HepG2 (cell line): Measurements from ENCODE around the gene AK8. TPM values are rescaled to one million over a fixed set of nuclear protein-coding genes. Genes with fewer than 3 reads are reported as not detected.

ENCODE experiments used
- ASH2L ChIP-seq: fragments of 300-600, 200-600 bp; sonication (generic); IDR thresholded peaks from 2 replicates; pipeline ENCODE4 v1.7.0; 2017; ENCODE audit warnings: low read depth, mild to moderate bottlenecking, moderate library complexity, mixed read lengths, low read length; ENCODE audit not compliant: insufficient read length
- DRAP1 ChIP-seq: IDR thresholded peaks from 2 replicates; pipeline ENCODE4 v1.6.1; 2016; ENCODE audit warnings: missing genetic modification reagents, missing compliant biosample characterization
- GABPB1 ChIP-seq: IDR thresholded peaks from 2 replicates; pipeline ENCODE4 v1.6.1; 2016; ENCODE audit warnings: mild to moderate bottlenecking, missing genetic modification reagents, moderate library complexity, missing compliant biosample characterization
- HDAC1 ChIP-seq: sonication (generic); formaldehyde crosslinking; IDR thresholded peaks from 2 replicates; pipeline ENCODE4 v1.5.1; 2020; ENCODE audit warnings: mild to moderate bottlenecking, missing genetic modification reagents
- HMG20A ChIP-seq: IDR thresholded peaks from 2 replicates; pipeline ENCODE4 v1.6.1; 2016; ENCODE audit warnings: borderline replicate concordance
- MED13 ChIP-seq: sonication (generic); formaldehyde crosslinking; IDR thresholded peaks from 2 replicates; pipeline ENCODE4 v1.5.0; 2020; ENCODE audit warnings: missing genetic modification reagents
- MEF2D ChIP-seq: sonication (generic); formaldehyde crosslinking; IDR thresholded peaks from 2 replicates; pipeline ENCODE4 v1.5.1; 2020; ENCODE audit warnings: mild to moderate bottlenecking, missing genetic modification reagents
- NFIC ChIP-seq: IDR thresholded peaks from 2 replicates; pipeline ENCODE4 v1.6.1; 2012; ENCODE audit warnings: mild to moderate bottlenecking, low read length, inconsistent platforms
- NR2C2 ChIP-seq: sonication (generic); formaldehyde crosslinking; IDR thresholded peaks from 2 replicates; pipeline ENCODE4 v1.4.0; 2020; ENCODE audit warnings: missing genetic modification reagents, mild to moderate bottlenecking, moderate library complexity, borderline replicate concordance
- POGZ ChIP-seq: sonication (generic); formaldehyde crosslinking; IDR thresholded peaks from 2 replicates; pipeline ENCODE4 v1.4.0; 2020; ENCODE audit warnings: mild to moderate bottlenecking, missing genetic modification reagents
- RNF219 ChIP-seq: sonication (generic); formaldehyde crosslinking; IDR thresholded peaks from 2 replicates; pipeline ENCODE4 v1.5.0; 2020; ENCODE audit warnings: mild to moderate bottlenecking, missing genetic modification reagents
- ZBTB42 ChIP-seq: sonication (generic); formaldehyde crosslinking; IDR thresholded peaks from 2 replicates; pipeline ENCODE4 v1.5.0; 2020; ENCODE audit warnings: mild to moderate bottlenecking, missing genetic modification reagents
- ZNF282 ChIP-seq: fragments of 450-650 bp; IDR thresholded peaks from 2 replicates; pipeline ENCODE4 v1.6.1; 2018; ENCODE audit not compliant: partially characterized antibody
- ZNF460 ChIP-seq: sonication (generic); formaldehyde crosslinking; IDR thresholded peaks from 2 replicates; pipeline ENCODE4 v1.5.1; 2020; ENCODE audit warnings: missing genetic modification reagents, mild to moderate bottlenecking, borderline replicate concordance
- ZNF563 ChIP-seq: sonication (generic); formaldehyde crosslinking; IDR thresholded peaks from 2 replicates; pipeline ENCODE4 v1.8.0; 2022; ENCODE audit warnings: mild to moderate bottlenecking, moderate library complexity, missing genetic modification reagents
- ZNF607 ChIP-seq: sonication (generic); formaldehyde crosslinking; IDR thresholded peaks from 2 replicates; pipeline ENCODE4 v1.5.1; 2020; ENCODE audit warnings: missing genetic modification reagents, mild to moderate bottlenecking, borderline replicate concordance
- ZNF660 ChIP-seq: sonication (generic); formaldehyde crosslinking; IDR thresholded peaks from 2 replicates; pipeline ENCODE4 v1.5.1; 2020; ENCODE audit warnings: mild to moderate bottlenecking, low read depth, missing genetic modification reagents, borderline replicate concordance
- ZNF792 ChIP-seq: IDR thresholded peaks from 2 replicates; pipeline ENCODE4 v1.6.1; 2016
- ZNF83 ChIP-seq: sonication (generic); formaldehyde crosslinking; IDR thresholded peaks from 2 replicates; pipeline ENCODE4 v1.4.0; 2020; ENCODE audit warnings: missing genetic modification reagents, mild to moderate bottlenecking, borderline replicate concordance
- polyA plus RNA-seq, 8 experiments: library from polyadenylated mRNA; depleted of rRNA in 3 of 8; stranded (reverse) in 7 of 8; unstranded in 1 of 8; fragments of >200 nt; fragmentation: Illumina TruSeq in 4 of 8; extraction: Trizol in 4 of 8; gene quantifications; 2 replicates each; pipeline versions ENCODE4 v1.2.1 to v1.2.3, GENCODE V29; 2011 to 2016; ENCODE audit warnings: low read depth in 4 of 8, missing spikeins in 1 of 8, mixed read lengths in 1 of 8; ENCODE audit not compliant: insufficient read depth in 1 of 8
- total RNA-seq, 5 experiments: library from RNA; depleted of rRNA; stranded (reverse); fragments of >200 nt; fragmentation: Illumina TruSeq; extraction: Trizol; gene quantifications; 2 replicates each; pipeline ENCODE4 v1.2.3, GENCODE V29; 2016; ENCODE audit warnings: low read depth in 1 of 5
- TF ChIP-seq, protein P1 (sequence below): sonication (generic); formaldehyde crosslinking; IDR thresholded peaks from 2 replicates; pipeline ENCODE4 v1.4.0; 2020; ENCODE audit warnings: missing genetic modification reagents, borderline replicate concordance
- TF ChIP-seq, protein P2 (sequence below): IDR thresholded peaks from 2 replicates; pipeline ENCODE4 v1.6.1; 2016; ENCODE audit warnings: low read depth, control low read depth

AK8 gene
- total and polyA plus RNA-seq, 2 of the 13 experiments (the other 11 are each of a cell fraction or from before 2014, with no cell fraction given) = 0.11 TPM; not detected in 1

DNA sequence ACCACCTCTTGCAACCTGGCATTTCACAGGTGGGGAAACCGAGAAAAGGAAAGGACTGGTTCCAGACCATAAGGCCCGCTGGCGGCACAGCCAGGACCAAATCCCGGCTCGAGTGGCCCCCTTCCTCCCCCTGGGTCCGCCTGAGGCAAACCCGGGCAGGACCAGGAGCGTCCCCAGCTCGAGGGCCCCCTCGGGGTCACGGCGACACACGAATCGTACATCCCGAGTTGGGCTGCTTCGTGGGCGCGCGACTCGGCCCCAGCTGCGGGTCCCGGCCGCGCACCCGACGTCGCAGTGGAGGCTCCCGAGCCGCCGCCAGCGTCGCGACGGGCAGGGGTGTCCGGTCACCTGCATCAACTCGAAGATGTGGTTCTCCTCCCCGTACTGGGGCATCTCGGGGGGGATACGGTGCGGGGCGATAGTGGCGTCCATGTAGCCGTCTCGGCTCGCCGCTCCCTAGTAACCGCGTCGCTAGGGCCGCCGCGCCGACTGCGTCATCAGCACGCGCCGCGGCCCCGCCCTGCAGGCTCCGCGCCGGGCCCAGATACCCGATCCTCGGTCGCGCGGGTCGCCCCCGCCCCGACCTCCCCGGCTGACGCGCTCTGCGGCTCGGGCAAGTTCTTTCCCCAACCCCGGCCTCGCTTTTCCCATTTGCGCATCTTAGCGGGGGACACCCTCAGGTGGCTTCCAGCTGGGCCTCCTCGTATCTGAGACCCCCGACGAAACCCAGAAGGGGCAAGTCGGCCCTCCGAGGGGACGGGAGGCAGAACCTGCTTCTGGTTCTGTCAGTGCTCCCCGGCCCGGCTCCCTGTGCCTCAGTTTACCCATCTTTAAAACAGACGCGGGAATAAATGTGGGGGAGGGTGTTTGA, at the start of gene AK8 (continued):
- no peak for TF ChIP-seq RNF219 (CRISPR knock-in tag)
- TF ChIP-seq NR2C2 (CRISPR knock-in tag) = peak; percentile 46; the same call in 1 of the 2 replicates
- no peak for TF ChIP-seq ZNF282
- peak; percentile 59 for TF ChIP-seq ASH2L
- peak; percentile 51; the same call in 1 of the 2 replicates for TF ChIP-seq ZNF460 (CRISPR knock-in tag)
- no peak for TF ChIP-seq DRAP1 (CRISPR knock-in tag)
- peak; percentile 49; the same call in 1 of the 2 replicates for TF ChIP-seq ZBTB42
- TF ChIP-seq MEF2D = 0 out of 2 replicates have a peak, but pooled peaks have one; percentile 23
- TF ChIP-seq, protein P1, sequence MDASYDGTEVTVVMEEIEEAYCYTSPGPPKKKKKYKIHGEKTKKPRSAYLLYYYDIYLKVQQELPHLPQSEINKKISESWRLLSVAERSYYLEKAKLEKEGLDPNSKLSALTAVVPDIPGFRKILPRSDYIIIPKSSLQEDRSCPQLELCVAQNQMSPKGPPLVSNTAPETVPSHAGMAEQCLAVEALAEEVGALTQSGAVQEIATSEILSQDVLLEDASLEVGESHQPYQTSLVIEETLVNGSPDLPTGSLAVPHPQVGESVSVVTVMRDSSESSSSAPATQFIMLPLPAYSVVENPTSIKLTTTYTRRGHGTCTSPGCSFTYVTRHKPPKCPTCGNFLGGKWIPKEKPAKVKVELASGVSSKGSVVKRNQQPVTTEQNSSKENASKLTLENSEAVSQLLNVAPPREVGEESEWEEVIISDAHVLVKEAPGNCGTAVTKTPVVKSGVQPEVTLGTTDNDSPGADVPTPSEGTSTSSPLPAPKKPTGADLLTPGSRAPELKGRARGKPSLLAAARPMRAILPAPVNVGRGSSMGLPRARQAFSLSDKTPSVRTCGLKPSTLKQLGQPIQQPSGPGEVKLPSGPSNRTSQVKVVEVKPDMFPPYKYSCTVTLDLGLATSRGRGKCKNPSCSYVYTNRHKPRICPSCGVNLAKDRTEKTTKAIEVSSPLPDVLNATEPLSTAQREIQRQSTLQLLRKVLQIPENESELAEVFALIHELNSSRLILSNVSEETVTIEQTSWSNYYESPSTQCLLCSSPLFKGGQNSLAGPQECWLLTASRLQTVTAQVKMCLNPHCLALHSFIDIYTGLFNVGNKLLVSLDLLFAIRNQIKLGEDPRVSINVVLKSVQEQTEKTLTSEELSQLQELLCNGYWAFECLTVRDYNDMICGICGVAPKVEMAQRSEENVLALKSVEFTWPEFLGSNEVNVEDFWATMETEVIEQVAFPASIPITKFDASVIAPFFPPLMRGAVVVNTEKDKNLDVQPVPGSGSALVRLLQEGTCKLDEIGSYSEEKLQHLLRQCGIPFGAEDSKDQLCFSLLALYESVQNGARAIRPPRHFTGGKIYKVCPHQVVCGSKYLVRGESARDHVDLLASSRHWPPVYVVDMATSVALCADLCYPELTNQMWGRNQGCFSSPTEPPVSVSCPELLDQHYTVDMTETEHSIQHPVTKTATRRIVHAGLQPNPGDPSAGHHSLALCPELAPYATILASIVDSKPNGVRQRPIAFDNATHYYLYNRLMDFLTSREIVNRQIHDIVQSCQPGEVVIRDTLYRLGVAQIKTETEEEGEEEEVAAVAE (CRISPR knock-in tag) = no peak
- TF ChIP-seq ZNF792 (CRISPR knock-in tag) = 0 out of 2 replicates have a peak, but pooled peaks have one; percentile 30
- peak; percentile 73; the same call in 1 of the 2 replicates for TF ChIP-seq GABPB1 (CRISPR knock-in tag)
- peak; percentile 66 for TF ChIP-seq ZNF607 (CRISPR knock-in tag)
- TF ChIP-seq NFIC = no peak
- TF ChIP-seq ZNF660 (CRISPR knock-in tag) = no peak
- no peak for TF ChIP-seq HMG20A
- peak; percentile 37; the same call in 1 of the 2 replicates for TF ChIP-seq ZNF563 (CRISPR knock-in tag)
- no peak for TF ChIP-seq MED13 (CRISPR knock-in tag)
- peak; percentile 64 for TF ChIP-seq POGZ (CRISPR knock-in tag)
- TF ChIP-seq, protein P2, sequence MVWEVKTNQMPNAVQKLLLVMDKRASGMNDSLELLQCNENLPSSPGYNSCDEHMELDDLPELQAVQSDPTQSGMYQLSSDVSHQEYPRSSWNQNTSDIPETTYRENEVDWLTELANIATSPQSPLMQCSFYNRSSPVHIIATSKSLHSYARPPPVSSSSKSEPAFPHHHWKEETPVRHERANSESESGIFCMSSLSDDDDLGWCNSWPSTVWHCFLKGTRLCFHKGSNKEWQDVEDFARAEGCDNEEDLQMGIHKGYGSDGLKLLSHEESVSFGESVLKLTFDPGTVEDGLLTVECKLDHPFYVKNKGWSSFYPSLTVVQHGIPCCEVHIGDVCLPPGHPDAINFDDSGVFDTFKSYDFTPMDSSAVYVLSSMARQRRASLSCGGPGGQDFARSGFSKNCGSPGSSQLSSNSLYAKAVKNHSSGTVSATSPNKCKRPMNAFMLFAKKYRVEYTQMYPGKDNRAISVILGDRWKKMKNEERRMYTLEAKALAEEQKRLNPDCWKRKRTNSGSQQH = 0 out of 2 replicates have a peak, but pooled peaks have one; percentile 67
- TF ChIP-seq ZNF83 (CRISPR knock-in tag) = no peak
- TF ChIP-seq HDAC1 (CRISPR knock-in tag) = peak; percentile 86
